ENCODE data around the gene HIC2.
"Not testable (repeated sequence)": the region's sequence is repeated elsewhere in the genome, so short reads cannot be mapped to it uniquely, and the experiment has no call there.

HIC2 gene

GRCh38 chr22:21450858-21451353 lies 33.7 kb downstream of the HIC2 start:
- no peak for DNase-seq

GRCh38 chr22:21451545-21452520 lies 34.7 kb downstream of the HIC2 start:
- DNase-seq, result no peak

DNA sequence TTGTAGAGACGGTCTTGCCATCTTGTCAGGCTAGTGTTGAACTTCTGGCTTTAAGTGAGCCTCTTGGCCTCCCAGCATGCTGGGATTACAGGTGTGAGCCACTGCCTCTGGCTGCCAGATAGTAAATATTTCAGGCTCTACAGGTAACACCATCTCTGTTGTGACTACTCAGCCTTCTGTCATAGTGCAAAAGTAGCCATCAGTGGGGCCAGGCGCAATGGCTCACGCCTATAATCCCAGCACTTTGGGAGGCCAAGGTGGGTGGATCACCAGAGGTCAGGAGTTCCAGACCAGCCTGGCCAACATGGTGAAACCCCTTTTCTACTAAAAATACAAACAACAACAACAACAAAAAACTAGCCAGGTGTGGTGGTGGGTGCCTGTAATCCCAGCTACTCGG lies 35.5 kb downstream of the HIC2 start:
- DNase-seq, result not testable (repeated sequence)

DNA sequence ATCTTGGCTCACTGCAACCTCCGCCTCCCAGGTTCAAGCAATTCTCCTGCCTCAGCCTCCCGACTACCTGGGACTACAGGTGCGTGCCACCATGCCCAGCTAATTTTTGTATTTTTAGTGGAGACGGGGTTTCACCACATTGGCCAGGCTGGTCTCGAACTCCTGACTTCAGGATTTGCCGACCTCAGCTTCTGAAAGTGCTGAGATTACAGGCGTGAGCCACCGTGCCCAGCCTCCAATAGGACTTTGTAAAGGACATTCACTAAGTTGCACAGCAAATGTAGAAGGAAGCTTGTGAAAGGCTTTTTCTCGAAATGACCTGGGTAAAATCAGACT lies 37.8 kb downstream of the HIC2 start:
- not testable (repeated sequence) for DNase-seq

DNA sequence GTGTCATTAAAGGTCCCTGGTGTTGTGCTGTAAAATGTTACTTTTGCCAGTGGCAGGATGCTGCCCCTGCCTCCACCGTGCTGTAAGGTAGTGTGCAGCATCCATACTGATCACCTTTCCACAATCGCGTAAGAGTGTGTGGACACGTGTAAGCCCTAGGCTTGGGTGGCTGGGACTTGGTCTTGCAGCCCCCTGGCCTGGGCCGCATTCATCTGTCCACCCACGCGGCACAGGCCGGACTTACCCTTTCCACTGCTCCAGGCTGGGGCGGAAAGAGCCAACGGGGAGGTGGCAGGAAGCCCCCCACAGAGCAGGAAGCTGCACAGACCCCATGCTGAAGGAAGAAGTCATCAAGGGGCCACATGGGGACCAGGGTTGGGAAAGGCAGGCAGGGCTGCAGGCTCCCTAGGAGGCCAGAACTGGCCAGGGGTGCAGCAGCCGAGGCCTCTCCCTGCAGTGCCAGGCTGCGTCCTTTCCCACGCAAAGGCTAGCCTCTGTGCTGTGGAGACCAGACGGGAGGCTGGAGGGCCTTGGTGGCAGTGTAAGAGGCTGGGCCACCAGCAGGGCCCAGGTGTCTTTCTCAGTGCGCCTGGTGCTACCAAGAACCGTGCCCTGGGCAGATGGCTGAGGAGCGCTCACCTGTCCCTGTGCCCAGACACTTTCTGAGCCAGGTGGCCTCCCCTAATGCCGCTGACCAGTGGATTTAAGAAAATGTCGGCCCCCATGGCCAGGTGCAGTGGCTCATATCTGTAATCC lies 38.3 kb downstream of the HIC2 start:
- no peak for DNase-seq

GRCh38 chr22:21457023-21457787 lies 40.0 kb downstream of the HIC2 start:
- no peak for DNase-seq

DNA sequence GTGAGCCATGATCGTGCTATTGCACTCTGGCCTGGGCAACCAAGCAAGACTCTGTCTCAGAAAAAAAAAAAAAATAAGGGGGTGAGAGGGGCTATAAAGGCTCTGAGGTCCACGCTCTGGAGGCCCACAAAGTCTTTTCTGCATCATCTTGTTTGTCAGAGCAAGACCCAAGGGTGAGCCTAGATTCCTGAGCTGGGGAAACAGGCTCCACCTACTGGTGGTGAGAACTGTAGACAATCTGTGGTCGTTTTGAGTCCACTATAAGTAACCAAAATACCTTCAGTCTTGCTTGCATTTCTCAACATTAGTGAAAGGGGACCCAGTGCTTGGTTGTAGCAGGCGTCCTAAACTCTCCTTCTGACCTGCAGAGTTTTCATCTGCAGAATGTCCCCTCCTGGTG lies 45.5 kb downstream of the HIC2 start:
- not testable (repeated sequence) for DNase-seq

DNA sequence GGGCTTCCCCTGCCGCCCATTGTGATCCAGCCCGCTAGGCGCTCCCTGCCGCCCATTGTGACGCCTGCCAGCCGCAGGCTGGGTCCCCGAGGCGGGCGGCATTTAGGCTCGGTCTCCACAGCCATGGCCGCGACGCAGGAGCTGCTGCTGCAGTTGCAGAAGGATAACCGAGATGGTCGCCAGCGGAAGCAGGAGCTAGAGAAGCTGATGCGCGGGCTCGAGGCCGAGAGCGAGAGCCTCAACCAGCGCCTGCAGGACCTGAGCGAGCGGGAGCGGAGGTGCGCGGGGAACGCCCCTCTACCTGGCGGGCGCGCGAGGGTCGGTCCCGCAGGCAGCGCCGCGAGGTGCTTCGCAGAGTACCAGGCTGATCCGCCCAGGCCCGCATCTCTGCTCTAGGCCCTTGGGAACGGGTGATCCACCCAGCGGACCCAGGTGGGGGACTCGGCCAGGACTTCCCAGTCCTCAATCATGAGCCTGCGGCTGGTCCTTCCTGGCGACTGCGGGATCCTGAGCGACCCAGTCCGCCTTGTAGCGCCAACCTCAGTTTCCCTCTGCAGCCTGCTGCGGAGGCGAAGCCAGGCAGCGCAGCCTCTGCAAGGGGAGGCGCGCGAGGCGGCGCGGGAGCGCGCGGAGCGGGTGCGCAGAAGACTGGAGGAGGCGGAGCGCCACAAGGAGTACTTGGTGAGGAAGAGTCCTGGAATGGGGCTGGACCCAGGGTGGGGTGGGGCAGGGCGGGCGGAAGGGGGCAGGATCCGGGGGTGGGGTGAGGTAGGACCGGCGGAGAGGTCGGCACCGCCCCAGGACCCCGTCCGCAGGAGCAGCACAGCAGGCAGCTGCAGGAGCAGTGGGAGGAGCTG lies 50.4 kb downstream of the HIC2 start, which contains the start of gene TMEM191C:
TSS of gene TMEM191C (plus strand) at position 51 of the 857 bp plus-strand sequence. CDS start at position 124, 73 bp downstream.
- DNase-seq, result not testable (repeated sequence)

DNA sequence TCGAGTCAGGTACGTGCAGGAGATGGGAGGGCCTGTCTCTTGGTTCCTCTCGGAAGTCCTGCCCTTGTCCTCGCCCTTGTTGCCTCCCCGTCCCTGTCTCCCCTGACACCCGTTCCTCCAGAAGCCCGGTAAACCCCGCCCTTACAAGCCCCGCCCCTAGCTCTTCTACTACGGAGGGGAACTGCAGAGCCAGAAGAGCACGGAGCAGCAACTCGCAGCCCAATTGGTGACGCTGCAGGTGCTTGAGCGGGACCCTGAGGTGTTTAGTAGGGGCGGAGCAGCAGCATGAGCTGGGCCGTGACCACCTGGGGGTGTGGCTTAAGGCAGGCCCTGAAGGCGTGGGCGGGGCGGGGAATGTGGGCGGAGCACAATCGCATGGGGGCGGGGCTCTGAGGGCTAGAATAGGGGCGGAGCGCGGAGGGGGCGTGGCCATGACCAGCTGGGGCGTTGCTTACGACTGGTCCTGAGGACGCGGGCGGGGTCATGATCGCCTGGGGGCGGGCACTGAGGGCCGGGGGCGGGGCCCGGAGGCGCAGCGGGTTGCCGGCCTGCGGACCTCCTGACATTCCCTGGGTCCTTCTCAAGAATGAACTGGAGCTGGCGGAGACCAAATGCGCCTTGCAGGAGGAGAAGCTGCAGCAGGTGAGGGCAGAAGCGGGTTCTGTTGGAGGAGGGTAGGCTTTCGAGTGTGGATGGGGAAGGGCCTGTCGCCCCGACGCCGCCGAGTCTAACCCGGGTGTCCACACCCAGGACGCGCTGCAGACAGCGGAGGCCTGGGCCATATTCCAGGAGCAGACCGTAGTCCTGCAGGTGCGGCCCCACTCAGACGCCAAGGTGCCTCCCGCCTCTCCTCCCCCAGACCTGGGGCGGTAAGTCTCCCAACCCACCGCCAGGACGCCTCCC lies 51.3 kb downstream of the HIC2 start:
- not testable (repeated sequence) for DNase-seq

DNA sequence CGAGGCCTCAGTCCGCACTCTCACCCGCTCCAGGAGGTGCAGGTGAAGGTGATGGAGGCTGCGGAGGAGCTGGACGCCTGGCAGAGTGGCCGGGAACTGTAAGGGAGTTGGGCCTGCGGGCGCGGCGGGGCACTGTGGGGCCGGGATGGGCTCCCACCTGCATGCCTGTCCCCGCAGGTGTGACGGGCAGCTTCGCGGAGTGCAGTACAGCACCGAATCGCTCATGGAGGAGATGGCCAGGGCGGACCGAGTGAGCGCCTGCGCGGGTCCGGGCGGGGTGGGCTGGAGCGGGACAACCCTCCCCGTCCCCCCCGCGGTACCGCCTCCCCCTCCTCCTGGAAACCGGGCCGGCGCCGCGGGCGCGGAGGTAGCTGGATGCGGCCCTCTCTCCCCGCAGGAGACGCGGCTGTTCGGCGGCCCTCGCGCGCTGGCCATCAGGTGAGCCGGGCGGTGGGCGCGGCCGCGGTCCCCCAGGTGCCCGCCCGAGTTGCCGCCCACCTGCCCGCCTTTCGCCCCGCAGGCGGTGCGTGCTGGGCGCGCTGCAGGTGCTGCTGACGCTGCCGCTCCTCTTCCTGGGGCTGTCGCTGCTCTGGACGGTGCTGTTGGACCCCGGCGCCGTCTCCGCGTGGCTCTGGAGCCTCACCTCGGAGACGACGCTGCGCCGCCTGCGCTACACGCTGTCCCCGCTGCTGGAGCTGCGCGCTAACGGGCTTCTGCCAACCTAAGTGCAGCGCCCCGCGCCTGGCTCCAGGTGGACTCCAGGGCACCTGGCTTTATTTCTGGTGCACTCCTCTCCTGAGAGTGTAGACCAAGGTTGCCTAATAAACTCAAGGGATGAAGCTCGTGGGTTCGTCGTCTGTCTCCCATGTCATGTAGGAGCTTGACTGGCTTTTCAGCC lies 52.2 kb downstream of the HIC2 start:
- not testable (repeated sequence) for DNase-seq

- not testable (repeated sequence) for DNase-seq
Measured at GRCh38 chr22:21472984-21473383, 55.8 kb downstream of the HIC2 start.

GRCh38 chr22:21473664-21474063 lies 56.5 kb downstream of the HIC2 start:
- not testable (repeated sequence) for DNase-seq

- not testable (repeated sequence) for DNase-seq
Measured at GRCh38 chr22:21484039-21484438, 66.9 kb downstream of the HIC2 start.

DNA sequence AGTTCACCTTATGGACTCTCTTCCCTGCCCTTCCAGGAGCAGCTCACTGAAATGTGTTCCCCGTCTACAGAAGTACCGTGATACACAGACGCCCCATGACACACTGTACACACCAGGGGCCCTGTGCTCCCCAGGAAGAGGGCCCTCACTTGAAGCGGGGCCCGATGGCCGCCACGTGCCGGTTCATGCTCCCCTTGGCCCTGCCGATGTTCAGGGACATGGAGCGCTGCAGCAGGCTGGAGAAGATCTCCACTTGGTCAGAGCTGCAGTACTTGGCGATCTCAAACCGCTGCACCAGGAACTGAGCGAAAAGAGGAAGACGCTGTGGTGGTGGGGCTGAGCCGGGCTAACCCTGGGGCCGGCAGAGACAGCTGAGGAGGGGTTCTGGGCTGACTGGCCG lies 70.6 kb downstream of the HIC2 start:
- not testable (repeated sequence) for DNase-seq

DNA sequence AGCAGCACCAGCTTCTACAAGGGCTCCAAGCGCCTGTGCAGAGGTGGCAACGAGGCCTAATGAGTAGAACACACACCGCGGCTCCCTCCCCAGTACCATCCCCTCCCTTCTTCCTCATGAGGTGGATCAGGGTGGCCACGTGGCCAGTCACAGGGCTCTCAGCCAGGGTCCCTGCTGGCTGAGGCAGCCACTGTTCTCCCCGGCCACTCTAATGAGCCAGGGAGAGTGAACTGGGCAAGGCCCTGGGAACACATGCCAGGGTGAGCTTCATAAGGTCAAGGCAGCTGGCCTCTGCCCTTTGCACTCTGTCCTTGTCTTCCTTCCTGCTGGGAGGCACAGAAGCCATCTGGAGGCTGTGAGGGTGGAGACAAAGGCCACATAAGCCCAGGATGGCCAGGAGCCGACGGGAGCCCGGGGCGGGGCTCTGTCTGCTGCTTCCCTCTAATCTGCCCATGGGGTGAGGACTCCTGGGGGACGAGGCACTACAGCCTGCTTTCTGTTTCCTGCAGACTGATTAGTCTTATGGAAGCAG lies 72.0 kb downstream of the HIC2 start:
- DNase-seq, result not testable (repeated sequence)

DNA sequence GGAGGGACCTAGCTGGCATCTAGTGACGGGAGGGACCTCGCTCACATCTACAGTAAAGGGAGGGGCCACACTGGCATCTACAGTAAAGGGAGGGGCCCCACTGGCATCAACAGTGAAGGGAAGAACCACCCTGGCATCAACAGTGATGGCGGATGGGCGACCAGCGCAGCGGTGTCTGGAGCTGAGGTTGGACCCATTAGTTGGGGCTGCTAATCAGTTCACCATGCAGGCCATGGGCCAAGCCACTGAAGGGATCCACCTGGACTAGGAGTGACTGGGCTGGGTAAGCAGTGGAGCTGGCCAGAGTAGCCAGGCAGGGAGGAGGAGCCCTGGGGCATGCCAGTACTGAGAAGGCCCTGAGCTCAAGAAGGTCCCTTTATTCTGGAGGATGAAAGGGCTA lies 73.4 kb downstream of the HIC2 start:
- not testable (repeated sequence) for DNase-seq

DNA sequence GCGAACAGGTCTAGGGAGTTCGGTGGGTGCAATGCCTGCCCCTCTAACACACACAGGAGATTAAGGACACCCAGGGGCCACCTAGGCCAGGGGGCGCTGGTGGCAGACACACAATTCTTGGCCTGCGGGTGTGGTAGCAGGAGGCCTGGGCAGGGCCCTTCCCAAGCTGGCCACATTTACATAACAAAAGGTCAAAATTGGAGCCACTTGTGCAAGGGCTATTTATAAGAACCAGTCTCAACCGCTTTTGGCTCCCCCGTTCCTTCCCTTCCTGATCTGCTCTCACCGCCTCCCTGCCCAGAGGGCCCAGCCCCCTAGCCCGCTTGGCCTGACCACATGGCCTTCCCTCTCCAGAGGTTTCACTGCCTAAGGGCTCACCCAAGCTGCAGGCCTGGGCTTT lies 75.1 kb downstream of the HIC2 start:
- DNase-seq, result not testable (repeated sequence)

- DNase-seq, result not testable (repeated sequence)
Measured at GRCh38 chr22:21493789-21494782, 76.9 kb downstream of the HIC2 start.

Measured in NCI-H774 (cell line).